Skeletal muscle tissue (tissue), 4 donors: ENCODE measurements around the gene IFNA1. TPM values are rescaled to one million over a fixed set of nuclear protein-coding genes. Genes with fewer than 3 reads are reported as not detected.
"Not testable (repeated sequence)": the region's sequence is repeated elsewhere in the genome, so short reads cannot be mapped to it uniquely, and the experiment has no call there.

Experiments used
- H3K27ac ChIP-seq: one replicate; pipeline ENCODE4 v1.7.0; 2013; ENCODE audit warnings: mild to moderate bottlenecking, low read depth, low read length, inconsistent platforms
- H3K27me3 ChIP-seq, 3 donors: one replicate each; pipeline ENCODE4 v1.7.0; 2013; ENCODE audit warnings: low read length in 3 of 3; ENCODE audit not compliant: control insufficient read depth in 3 of 3, insufficient read depth in 3 of 3
- H3K36me3 ChIP-seq, 3 donors: one replicate each; pipeline ENCODE4 v1.7.0; 2013; ENCODE audit warnings: low read length in 3 of 3; ENCODE audit not compliant: control insufficient read depth in 3 of 3, insufficient read depth in 3 of 3
- H3K4me1 ChIP-seq, 3 donors: one replicate each; pipeline ENCODE4 v1.7.0; 2013; ENCODE audit warnings: low read length in 3 of 3, mild to moderate bottlenecking in 3 of 3; ENCODE audit not compliant: control insufficient read depth in 3 of 3, insufficient read depth in 3 of 3
- H3K4me3 ChIP-seq, 3 donors: one replicate each; pipeline ENCODE4 v1.7.0; 2013; ENCODE audit warnings: low read length in 3 of 3
- H3K9ac ChIP-seq, 3 donors: one replicate each; pipeline ENCODE4 v1.7.0; 2013; ENCODE audit warnings: low read length in 3 of 3, mild to moderate bottlenecking in 3 of 3, moderate library complexity in 2 of 3, low read depth in 1 of 3
- H3K9me3 ChIP-seq, 3 donors: one replicate each; pipeline ENCODE4 v1.7.0; 2013; ENCODE audit warnings: low read length in 3 of 3; ENCODE audit not compliant: control insufficient read depth in 3 of 3
- total RNA-seq: library from RNA; depleted of rRNA; stranded (reverse); fragments of >200 nt; gene quantifications from one replicate; pipeline ENCODE4 v1.2.3, GENCODE V29; 2014
- donor health status: Osteomylitis.

IFNA1 gene
- total RNA-seq, 1 donor from 2014 or later: not detected

GRCh38 chr9:21443849-21444625, 3.8 kb downstream of the IFNA1 start:
- Histone ChIP-seq H3K36me3 (no peaks in the 10 kb centered on the region), H3K27me3 (no peaks in the 10 kb centered on the region), H3K9ac (no peak overlapping the region), H3K27ac (no peak overlapping the region), H3K4me3 (no peak overlapping the region), H3K9me3 (no peaks in the 10 kb centered on the region), H3K4me1 (no peaks in the 10 kb centered on the region)

DNA sequence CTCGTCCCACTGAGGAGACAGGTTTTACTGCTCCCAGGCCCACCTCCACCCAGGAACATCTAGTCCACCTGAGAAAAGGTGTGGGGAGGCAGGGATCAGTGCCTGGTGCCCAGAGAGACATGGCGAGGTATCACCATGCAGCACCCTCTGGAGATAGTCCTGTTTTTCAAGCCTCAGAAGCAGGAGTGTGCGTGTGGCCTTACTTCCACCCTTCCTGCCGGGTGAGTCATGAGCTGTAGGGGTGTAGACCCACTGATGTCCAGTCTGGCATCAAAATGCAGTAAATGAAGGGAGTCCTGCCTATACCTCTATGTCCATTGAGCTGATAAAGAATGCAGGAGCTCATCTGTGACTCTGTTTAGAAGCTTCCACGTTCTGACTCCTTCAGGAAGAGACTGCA, 9.1 kb downstream of the IFNA1 start:
- not testable (repeated sequence) for H3K9me3 ChIP-seq, H3K27me3 ChIP-seq, H3K36me3 ChIP-seq, H3K9ac ChIP-seq, H3K4me3 ChIP-seq, H3K4me1 ChIP-seq, H3K27ac ChIP-seq

- Histone ChIP-seq H3K27ac (no peak overlapping the region), H3K36me3 (no peaks in the 10 kb centered on the region), H3K4me1 (no peaks in the 10 kb centered on the region), H3K9ac (no peak overlapping the region), H3K4me3 (no peak overlapping the region), H3K27me3 (no peaks in the 10 kb centered on the region), H3K9me3 (no peaks in the 10 kb centered on the region)
Observed at GRCh38 chr9:21450733-21451394, 10.6 kb downstream of the IFNA1 start.

DNA sequence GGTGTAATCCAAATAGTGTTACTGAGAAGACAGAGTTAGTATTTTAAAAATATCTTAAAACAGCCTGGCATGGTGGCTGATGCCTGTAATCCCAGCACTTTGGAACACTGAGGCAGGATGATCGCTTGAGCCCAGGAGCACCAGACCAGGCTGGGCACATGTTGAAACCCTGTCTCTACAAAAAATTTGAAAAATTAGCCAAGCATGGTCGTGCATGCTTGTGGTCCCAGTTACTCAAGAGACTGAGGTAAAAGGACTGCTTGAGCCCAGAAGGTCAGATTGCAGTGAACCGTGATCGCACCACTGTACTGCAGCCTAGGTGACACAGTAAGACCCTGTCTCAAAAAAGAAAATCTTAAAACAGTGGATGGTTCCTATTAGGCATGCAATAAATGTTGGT, 12.4 kb downstream of the IFNA1 start:
- Histone ChIP-seq H3K9me3 (no peaks in the 10 kb centered on the region), H3K36me3 (no peaks in the 10 kb centered on the region), H3K27ac (no peak overlapping the region), H3K4me1 (no peaks in the 10 kb centered on the region), H3K9ac (no peak overlapping the region), H3K4me3 (no peak overlapping the region), H3K27me3 (peaks cover 0 to 3% (median 0%) of the 10 kb centered on the region in 3 donors)

- peaks cover 0 to 3% (median 0%) of the 10 kb centered on the region in 3 donors for H3K27me3 ChIP-seq
- no peaks in the 10 kb centered on the region for H3K36me3 ChIP-seq
- H3K4me3 ChIP-seq: no peak overlapping the region
- no peaks in the 10 kb centered on the region for H3K4me1 ChIP-seq
- H3K27ac ChIP-seq: no peak overlapping the region
- H3K9ac ChIP-seq: no peak overlapping the region
- no peaks in the 10 kb centered on the region for H3K9me3 ChIP-seq
Observed at GRCh38 chr9:21454149-21454548, 13.9 kb downstream of the IFNA1 start.

DNA sequence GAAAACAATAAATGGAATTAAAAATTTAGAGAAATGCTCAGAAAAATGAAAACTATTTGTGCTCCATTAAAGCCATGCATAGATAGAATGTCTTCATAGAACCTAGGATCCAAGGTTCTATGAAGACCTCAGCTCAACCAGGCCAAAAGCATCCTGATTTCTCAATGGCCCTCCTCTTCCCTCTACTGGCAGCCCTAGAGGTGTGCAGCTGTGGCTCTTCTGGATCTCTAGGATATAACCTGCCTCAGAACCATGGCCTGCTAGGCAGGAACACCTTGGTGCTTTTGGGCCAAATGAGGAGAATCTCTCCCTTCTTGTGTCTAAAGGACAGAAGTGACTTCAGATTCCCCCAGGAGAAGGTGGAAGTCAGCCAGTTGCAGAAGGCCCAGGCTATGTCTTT, 15.1 kb downstream of the IFNA1 start:
- no peak overlapping the region for H3K9ac ChIP-seq
- no peak overlapping the region for H3K27ac ChIP-seq

DNA sequence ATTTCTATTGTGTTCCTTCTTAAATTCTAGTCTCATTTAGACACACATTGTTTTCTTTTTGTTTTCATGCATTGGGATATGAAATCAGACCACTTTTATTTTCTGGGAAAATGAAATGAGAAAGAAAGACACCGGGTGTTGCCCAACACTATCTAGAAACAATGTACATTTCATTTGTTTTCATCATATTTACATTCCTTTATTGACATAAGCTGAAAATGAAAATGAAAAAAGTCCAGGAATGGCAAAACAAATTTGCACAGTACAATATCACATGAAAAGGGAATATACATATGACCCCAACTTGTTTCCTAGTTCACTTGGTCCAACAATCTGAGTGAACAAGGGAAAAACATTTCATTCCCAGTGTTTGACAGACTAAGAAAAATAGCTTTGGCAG, 21.1 kb downstream of the IFNA1 start:
- no peaks in the 10 kb centered on the region for H3K4me1 ChIP-seq
- H3K27ac ChIP-seq: no peak overlapping the region
- no peak overlapping the region for H3K9ac ChIP-seq
- H3K4me3 ChIP-seq: no peak overlapping the region
- no peaks in the 10 kb centered on the region for H3K36me3 ChIP-seq
- no peaks in the 10 kb centered on the region for H3K9me3 ChIP-seq
- peaks cover 0 to 3% (median 0%) of the 10 kb centered on the region in 3 donors for H3K27me3 ChIP-seq

More for the DNA sequence above, 15.1 kb downstream of the IFNA1 start:
- Histone ChIP-seq H3K4me3 (no peak overlapping the region), H3K4me1 (no peaks in the 10 kb centered on the region), H3K27me3 (peaks cover 0 to 3% (median 0%) of the 10 kb centered on the region in 3 donors), H3K9me3 (no peaks in the 10 kb centered on the region), H3K36me3 (no peaks in the 10 kb centered on the region)

DNA sequence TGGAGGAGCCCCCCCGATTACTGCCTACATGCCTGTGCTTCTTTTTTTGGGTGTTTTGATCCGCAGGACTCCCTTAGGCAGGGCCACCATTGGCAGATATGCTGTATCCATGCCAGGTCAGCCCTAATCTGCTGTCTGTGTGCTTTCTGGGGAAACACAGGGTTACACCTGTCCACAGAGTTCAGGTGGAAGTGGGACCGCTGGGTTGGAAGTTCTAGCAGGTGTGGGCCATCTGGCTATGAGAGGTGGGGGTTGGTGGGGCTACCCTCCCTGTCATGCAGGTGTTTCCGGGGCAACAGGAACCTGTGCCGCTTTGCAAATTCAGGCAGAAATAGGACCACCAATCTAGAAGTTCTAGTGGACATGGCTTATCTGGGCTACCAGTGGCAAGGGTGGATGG, 24.9 kb downstream of the IFNA1 start:
- Histone ChIP-seq H3K4me3 (no peak overlapping the region), H3K4me1 (no peaks in the 10 kb centered on the region), H3K36me3 (no peaks in the 10 kb centered on the region), H3K9ac (no peak overlapping the region), H3K27me3 (no peaks in the 10 kb centered on the region), H3K9me3 (no peaks in the 10 kb centered on the region), H3K27ac (no peak overlapping the region)

- Histone ChIP-seq H3K9ac (no peak overlapping the region), H3K9me3 (no peaks in the 10 kb centered on the region), H3K27ac (no peak overlapping the region), H3K27me3 (no peaks in the 10 kb centered on the region), H3K36me3 (no peaks in the 10 kb centered on the region), H3K4me1 (no peaks in the 10 kb centered on the region), H3K4me3 (no peak overlapping the region)
Observed at GRCh38 chr9:21465859-21466518, 25.8 kb downstream of the IFNA1 start.

DNA sequence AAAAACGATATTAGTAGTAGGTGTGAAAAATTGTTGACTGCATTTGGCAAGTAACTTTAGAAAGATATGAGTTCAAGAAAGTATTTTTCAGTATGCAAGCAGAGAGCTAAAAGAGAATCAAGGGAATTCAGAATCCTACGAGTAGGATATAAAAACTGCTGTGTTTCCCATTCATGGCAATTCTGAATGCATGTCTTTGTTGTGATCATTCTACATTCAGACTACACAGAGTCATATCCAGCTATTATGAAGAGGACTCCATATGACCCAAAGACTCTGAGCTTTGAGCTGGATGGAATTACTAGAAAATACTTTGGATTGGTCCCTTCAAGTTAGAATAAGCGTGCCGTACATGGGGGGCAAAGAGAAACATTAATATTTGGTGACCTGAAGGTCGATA, 29.9 kb downstream of the IFNA1 start:
- H3K27me3 ChIP-seq: no peaks in the 10 kb centered on the region
- H3K4me3 ChIP-seq: no peak overlapping the region
- H3K4me1 ChIP-seq: no peaks in the 10 kb centered on the region
- no peaks in the 10 kb centered on the region for H3K9me3 ChIP-seq
- no peak overlapping the region for H3K9ac ChIP-seq
- H3K36me3 ChIP-seq: no peaks in the 10 kb centered on the region
- H3K27ac ChIP-seq: no peak overlapping the region
